ENCODE results near the gene CHRNA3. TPM values are rescaled to one million over a fixed set of nuclear protein-coding genes. Genes with fewer than 3 reads are reported as not detected.

CHRNA3 gene
- total RNA-seq, 2 experiments from 2014 or later: not detected

DNA sequence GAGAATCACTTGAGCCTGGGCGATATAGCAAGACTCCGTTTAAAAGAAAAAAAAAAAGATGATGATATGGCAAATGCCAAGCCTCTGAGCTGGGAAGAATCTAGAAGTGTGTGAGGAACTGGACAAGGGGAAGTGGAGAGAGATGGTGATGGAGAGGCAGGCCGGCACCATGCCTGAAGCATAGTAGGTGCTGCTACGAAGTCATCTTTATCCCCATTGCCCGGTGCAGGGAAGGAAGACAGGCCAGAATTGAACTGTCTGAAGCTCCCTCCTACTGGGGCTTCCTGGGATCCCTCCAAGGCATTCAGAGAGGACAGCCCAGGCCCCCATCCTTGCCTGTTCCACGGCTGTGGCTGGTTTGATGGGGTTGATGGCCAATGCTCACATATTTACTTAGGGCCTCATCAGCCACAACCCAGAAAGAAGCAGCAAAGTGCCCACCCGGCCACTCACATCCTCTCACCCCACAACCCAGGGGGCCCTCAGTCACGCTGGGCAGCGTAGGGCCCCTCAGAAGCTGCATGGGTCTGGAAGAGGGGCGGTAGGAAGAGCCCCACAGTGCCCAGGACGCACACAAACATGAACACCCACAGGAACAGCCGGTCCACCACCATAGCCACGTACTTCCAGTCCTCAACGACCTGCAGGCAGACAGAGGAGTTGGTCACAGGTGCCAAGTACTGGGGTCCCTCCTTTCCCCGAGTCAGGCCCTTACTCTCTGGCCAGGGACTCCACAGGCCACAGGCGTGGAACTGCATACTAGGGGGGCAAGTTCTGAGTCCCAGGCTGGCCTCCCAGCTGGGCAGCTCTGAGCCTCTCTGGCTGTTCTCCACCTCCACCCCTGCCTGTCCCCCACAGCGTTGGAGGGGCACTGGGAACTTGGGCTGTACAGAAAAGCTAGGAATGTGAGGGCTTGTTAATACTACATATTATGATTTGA lies 4.1 kb upstream of the CHRNA3 start:
- ChIA-PET CTCF (no interaction called here), POLR2A (no interaction called here)
- intact Hi-C loops (cut with DNase I, micrococcal nuclease): no loop called here
- ATAC-seq (no peak), DNase-seq (no peak)
- Mint-ChIP-seq H3K4me1 (peaks cover 2% of the 10 kb centered on the region), H3K27me3 (peaks cover 21% of the 10 kb centered on the region), H3K9me3 (ENCODE audit: low read depth) (no peaks in the 10 kb centered on the region), H3K4me3 (no peak overlapping the region), H3K27ac (no peak overlapping the region), H3K36me3 (ENCODE audit: low read depth) (no peaks in the 10 kb centered on the region)

DNA sequence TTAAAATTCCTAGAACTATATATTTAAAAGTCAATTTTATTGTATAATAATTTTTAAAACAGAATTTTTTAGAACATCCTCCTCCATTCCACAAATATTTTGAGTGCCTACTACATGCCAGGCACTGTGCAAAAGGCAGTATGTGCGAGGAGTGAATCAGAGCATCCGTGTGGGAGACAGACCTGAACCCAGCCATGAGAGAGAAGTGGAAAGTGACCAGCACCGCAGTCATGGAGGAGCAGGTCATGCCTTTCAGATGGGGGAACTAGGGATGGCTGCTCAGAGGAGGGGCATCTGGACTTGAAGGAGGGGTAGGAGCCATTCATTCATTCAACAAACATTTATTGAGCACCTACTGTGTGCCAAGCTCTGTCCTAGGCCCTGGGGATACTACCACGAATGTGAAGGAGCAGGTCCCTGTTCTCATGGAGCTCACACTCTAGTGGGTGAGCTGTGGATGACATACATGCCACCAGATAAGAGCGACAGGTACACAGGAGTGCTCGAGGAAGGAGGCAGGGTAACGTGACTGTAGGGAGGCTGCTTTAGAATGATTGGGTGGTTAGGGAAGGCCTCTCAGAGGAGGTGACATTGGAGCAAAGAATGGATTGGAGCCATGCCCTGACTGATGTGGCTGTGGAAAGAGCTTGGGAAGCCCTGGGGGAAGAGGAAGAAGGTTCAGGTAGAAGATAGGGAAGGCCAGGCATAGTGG lies 3.1 kb upstream of the CHRNA3 start:
- ChIA-PET CTCF (no interaction called here), POLR2A (no interaction called here)
- H3K4me1 Mint-ChIP-seq: peaks cover 7% of the 10 kb centered on the region
- ATAC-seq (no peak), DNase-seq (no peak)
- no peaks in the 10 kb centered on the region for H3K36me3 Mint-ChIP-seq (ENCODE audit: low read depth)
- no peaks in the 10 kb centered on the region for H3K9me3 Mint-ChIP-seq (ENCODE audit: low read depth)
- H3K4me3 Mint-ChIP-seq: no peak overlapping the region
- intact Hi-C loops (cut with DNase I, micrococcal nuclease): no loop called here
- no peak overlapping the region for H3K27ac Mint-ChIP-seq
- H3K27me3 Mint-ChIP-seq: peaks cover 31% of the 10 kb centered on the region

DNA sequence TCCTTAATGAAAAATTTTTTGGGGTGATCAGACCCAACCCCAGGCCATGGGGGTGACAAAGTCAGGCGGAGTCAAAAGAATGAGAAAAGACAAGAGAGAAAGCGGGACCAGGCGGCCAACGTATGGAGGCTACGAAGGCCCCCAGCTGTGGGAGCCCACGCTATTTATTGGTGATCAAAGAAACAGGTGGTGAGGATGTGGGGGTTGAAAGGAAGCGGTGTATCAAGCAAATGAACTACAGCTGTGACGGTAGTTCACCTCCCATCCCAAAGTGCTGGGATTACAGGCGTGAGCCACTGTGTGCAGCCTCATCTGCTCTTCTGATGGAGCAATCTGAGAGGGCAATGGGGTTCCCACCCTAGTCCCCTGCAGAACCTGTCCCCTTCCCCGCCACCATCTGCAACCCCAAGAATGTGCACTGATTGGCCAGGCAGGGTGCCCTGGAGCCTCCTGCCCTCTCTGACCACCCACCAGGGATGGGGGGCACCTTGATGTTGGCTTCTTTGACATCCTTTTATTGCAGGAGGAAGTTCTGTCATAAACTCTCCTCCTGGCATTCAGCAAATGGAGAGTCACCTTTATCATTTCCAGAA lies 1.1 kb upstream of the CHRNA3 start:
- Mint-ChIP-seq H3K9me3 (ENCODE audit: low read depth) (no peaks in the 10 kb centered on the region), H3K4me3 (no peak overlapping the region), H3K27me3 (peaks cover 35% of the 10 kb centered on the region), H3K36me3 (ENCODE audit: low read depth) (no peaks in the 10 kb centered on the region), H3K27ac (no peak overlapping the region), H3K4me1 (peaks cover 11% of the 10 kb centered on the region)
- no peak for DNase-seq
- no peak for ATAC-seq
- CTCF ChIA-PET: interaction anchor here (1.2 kb wide), 1 partner anchor 88 kb away, joined by 3 read pairs; no protein-coding TSS in a partner anchor
- intact Hi-C loops (cut with DNase I, micrococcal nuclease): no loop called here
- POLR2A ChIA-PET: no interaction called here

DNA sequence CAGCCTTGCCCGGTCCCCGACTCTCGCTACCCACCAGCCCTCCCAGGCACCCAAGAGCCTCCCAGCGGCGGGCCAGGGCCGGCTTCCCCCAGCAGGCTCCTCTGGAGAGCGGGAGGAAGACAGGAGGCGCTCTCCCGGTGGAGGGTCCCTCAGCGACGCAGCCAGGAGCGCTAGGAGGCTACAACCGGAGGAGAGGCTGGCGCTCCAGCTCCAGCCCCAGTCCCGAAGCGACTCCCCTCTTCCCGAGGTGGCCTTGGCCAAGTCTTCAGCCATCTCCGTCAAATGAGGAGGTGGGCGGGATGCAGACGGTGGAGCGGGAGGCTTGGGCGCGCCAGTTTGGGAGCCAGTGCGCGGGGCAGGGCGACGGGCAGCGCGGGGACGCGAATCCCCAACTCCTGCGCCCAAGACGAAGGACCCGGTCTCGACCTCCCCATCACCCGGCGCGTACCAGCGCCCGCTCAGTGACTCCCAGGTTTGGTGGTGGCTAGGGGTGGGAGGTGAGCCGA lies 722 bp downstream of the CHRNA3 start:
- H3K4me3 Mint-ChIP-seq: peak overlapping the region; percentile 30

DNA sequence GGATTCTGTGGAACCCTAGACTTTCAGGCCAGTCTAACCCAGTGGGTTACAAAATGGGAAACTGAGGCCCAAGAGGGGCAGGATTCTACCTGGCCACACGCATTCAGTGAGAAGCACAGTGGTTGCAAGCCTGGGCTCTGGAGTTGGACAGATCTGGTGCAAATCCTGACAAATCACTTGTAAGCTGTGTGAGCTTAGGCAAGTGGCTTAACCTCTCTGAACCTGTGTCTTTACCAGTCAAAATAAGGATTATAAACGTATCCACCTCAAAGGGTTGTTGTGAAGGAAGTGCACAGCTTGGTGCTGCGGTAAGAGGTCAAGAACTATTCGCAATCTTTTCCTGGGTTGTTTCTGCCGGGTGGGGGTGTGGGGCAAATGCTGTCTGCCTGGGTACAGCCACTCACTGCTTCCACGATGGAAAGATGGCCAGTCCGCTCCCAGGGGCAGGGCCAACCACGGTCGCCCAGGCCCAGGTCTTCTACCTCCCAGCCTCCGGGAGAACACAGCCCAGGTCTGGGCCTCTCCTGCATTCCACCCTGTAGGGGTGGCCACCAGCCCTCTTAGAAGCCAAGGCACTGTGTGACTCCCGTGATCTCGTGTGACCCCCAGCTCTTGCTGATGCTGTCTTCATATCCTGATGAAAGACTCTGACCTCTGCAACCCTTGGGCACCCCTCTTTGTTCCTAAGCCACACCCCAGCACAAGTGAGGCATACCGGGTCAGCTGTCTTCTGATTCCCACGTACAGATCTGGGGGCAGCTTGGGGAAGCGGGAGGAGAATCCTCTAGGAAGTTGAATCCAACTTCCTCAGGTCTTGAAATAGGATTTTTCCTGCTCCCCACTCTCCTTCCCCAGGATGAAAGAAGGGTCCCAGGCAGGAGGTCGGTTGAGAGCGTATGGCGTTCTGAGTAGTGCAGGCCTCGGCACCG lies 1.5 kb downstream of the CHRNA3 start:
- intact Hi-C loops (cut with DNase I, micrococcal nuclease): loop anchor here (5.0 kb wide), 2 partner anchors 188 to 312 kb away; no protein-coding TSS in a partner anchor
- no peak overlapping the region for H3K4me3 Mint-ChIP-seq

More for the DNA sequence above, 722 bp downstream of the CHRNA3 start:
- Mint-ChIP-seq H3K9me3 (ENCODE audit: low read depth) (no peaks in the 10 kb centered on the region), H3K27ac (no peak overlapping the region), H3K27me3 (peaks cover 33% of the 10 kb centered on the region), H3K4me1 (peaks cover 11% of the 10 kb centered on the region), H3K36me3 (ENCODE audit: low read depth) (no peaks in the 10 kb centered on the region)
- DNase-seq (no peak), ATAC-seq (peak; percentile 34)
- ChIA-PET CTCF (interaction anchor here (0.5 to 2.1 kb wide), 5 partner anchors 20 to 120 kb away, joined by 3 to 13 read pairs (median 4); no protein-coding TSS in a partner anchor), POLR2A (no interaction called here)
- intact Hi-C loops (cut with DNase I, micrococcal nuclease): no loop called here

DNA sequence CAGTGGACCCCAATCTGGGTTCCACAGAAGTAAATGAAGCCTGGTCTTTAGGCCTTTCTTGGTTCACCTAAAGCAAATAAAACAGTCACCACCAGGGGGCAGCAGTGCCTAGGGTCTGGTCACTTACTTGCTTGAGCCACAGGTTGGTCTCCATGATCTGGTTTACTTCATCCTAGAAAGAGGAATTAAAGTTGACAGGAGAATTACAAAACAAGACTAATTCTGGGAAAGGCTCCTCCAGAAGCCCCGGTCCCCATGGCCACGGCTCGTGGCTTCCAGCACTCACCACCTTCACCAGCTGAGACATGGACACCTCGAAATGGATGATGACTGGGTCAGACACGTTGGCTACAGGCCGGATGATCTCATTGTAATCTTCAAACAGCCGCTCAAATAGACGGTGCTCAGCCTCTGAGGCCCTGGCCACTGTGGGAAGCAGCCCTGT lies 2.3 kb downstream of the CHRNA3 start:
- H3K9me3 Mint-ChIP-seq (ENCODE audit: low read depth): no peaks in the 10 kb centered on the region
- ATAC-seq: peak; percentile 49
- H3K36me3 Mint-ChIP-seq (ENCODE audit: low read depth): no peaks in the 10 kb centered on the region
- peaks cover 33% of the 10 kb centered on the region for H3K27me3 Mint-ChIP-seq
- POLR2A ChIA-PET: no interaction called here
- intact Hi-C loops (cut with DNase I, micrococcal nuclease): loop anchor here (1.0 to 5.0 kb wide), 4 partner anchors 91 to 311 kb away; no protein-coding TSS in a partner anchor
- H3K4me3 Mint-ChIP-seq: no peak overlapping the region
- H3K27ac Mint-ChIP-seq: no peak overlapping the region
- peaks cover 11% of the 10 kb centered on the region for H3K4me1 Mint-ChIP-seq
- CTCF ChIA-PET: interaction anchor here (0.5 to 2.1 kb wide), 7 partner anchors 18 to 95 kb away, joined by 3 to 13 read pairs (median 4); no protein-coding TSS in a partner anchor
- DNase-seq: peak; percentile 90

More for the DNA sequence above, 1.5 kb downstream of the CHRNA3 start:
- CTCF ChIA-PET: interaction anchor here (0.5 to 2.1 kb wide), 8 partner anchors 18 to 121 kb away, joined by 3 to 13 read pairs (median 4); no protein-coding TSS in a partner anchor
- Mint-ChIP-seq H3K27me3 (peaks cover 33% of the 10 kb centered on the region), H3K27ac (no peak overlapping the region), H3K4me1 (peaks cover 11% of the 10 kb centered on the region), H3K9me3 (ENCODE audit: low read depth) (no peaks in the 10 kb centered on the region), H3K36me3 (ENCODE audit: low read depth) (no peaks in the 10 kb centered on the region)
- no peak for DNase-seq
- ATAC-seq: no peak
- POLR2A ChIA-PET: no interaction called here

DNA sequence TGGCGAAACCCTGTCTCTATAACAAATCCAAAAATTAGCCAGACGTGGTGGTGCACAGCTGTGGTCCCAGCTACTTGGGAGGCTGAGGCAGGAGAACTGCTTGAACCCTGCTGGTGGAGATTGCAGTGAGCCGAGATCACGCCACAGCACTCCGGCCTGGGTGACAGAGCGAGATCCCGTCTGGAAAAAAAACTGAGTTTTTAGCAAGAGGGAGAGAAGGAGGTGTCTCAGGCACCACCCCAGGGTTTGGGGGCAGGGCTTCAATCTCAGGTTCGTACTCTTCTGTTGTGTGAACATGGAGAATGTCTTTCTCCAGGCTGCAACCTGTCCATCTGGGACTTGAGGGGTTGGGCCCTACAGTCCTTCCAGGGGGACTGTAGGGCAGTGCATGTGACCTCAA lies 2.7 kb downstream of the CHRNA3 start:
- Mint-ChIP-seq H3K4me1 (peaks cover 11% of the 10 kb centered on the region), H3K27ac (no peak overlapping the region), H3K27me3 (peaks cover 33% of the 10 kb centered on the region), H3K4me3 (no peak overlapping the region), H3K9me3 (ENCODE audit: low read depth) (no peaks in the 10 kb centered on the region), H3K36me3 (ENCODE audit: low read depth) (no peaks in the 10 kb centered on the region)
- POLR2A ChIA-PET: no interaction called here
- no peak for DNase-seq
- intact Hi-C loops (cut with DNase I, micrococcal nuclease): loop anchor here (1.0 to 5.0 kb wide), 4 partner anchors 91 to 311 kb away; no protein-coding TSS in a partner anchor
- CTCF ChIA-PET: interaction anchor here (1.0 to 2.0 kb wide), 4 partner anchors 22 to 95 kb away, joined by 3 to 7 read pairs (median 4); no protein-coding TSS in a partner anchor
- no peak for ATAC-seq

DNA sequence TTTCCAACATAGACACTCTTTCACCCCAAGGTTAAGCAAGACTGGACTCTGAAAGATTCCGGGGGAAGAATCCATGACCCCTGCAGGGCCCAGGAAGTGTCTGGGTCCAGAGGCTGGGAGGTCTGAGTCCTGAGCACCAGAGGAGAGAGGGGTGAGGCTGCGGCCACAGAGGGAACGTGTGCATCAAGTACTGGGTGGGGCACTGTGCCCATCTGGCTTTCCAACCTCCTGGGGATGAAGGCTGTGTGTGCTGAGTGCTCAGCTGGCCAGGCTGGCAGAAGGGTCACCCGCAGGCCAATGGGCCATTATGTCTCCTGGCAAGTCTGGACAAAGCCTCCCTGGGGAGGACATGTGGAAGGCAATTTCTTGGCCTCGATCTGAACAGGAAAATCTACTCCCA lies 3.3 kb downstream of the CHRNA3 start:
- Mint-ChIP-seq H3K27ac (no peak overlapping the region), H3K36me3 (ENCODE audit: low read depth) (no peaks in the 10 kb centered on the region), H3K4me1 (peaks cover 11% of the 10 kb centered on the region), H3K9me3 (ENCODE audit: low read depth) (no peaks in the 10 kb centered on the region), H3K4me3 (no peak overlapping the region), H3K27me3 (peaks cover 31% of the 10 kb centered on the region)
- ChIA-PET POLR2A (no interaction called here), CTCF (interaction anchor here (0.6 to 1.0 kb wide), 3 partner anchors 90 to 96 kb away, joined by 3 to 4 read pairs (median 3); no protein-coding TSS in a partner anchor)
- no peak for DNase-seq
- intact Hi-C loops (cut with DNase I, micrococcal nuclease): loop anchor here (5.0 kb wide), 2 partner anchors 190 to 310 kb away; no protein-coding TSS in a partner anchor
- ATAC-seq: no peak

DNA sequence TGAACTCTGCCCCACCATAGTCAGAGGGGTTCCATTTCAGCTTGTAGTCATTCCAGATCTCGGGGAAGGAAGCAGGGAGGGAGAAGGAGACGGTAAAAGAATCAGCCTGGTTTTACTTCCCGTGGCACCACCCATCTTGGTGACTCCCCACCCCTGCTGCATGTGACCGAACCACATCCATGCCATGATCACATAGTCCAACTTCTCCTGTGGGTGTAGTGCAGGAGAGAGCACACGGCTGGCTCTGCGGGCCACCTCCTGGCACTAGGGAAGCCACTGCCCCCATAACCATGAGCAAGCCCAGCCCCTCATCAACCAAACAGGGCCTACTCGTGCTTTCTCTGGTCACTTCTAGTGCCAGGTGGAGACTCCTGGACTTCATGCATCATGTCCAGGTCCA lies 3.7 kb downstream of the CHRNA3 start:
- H3K27me3 Mint-ChIP-seq: peaks cover 29% of the 10 kb centered on the region
- H3K27ac Mint-ChIP-seq: no peak overlapping the region
- ChIA-PET POLR2A (no interaction called here), CTCF (interaction anchor here (0.6 to 1.0 kb wide), 3 partner anchors 11 to 93 kb away, joined by 3 to 4 read pairs (median 3); no protein-coding TSS in a partner anchor)
- H3K9me3 Mint-ChIP-seq (ENCODE audit: low read depth): no peaks in the 10 kb centered on the region
- H3K36me3 Mint-ChIP-seq (ENCODE audit: low read depth): no peaks in the 10 kb centered on the region
- no peak for DNase-seq
- H3K4me1 Mint-ChIP-seq: peaks cover 11% of the 10 kb centered on the region
- ATAC-seq: no peak
- no peak overlapping the region for H3K4me3 Mint-ChIP-seq
- intact Hi-C loops (cut with DNase I, micrococcal nuclease): loop anchor here (5.0 kb wide), 2 partner anchors 190 to 310 kb away; no protein-coding TSS in a partner anchor

DNA sequence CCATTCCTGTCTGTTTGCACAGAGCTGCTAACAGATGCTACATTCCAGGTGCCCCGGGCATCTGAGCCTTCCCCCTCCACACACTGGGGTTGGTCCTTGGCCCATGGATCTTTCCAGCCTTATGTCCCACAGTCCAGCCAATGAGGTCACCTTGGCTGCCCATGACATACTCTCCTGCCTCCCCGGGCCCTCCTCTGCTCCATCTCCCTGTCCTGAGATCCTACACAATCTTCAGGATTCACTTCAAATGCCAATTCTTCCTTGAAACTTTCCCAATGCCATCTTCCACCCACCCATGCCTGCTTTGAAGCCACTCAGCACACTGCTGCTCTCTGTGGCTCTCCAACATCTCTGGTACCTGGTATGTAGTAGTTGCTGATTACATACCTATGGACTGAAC lies 4.3 kb downstream of the CHRNA3 start:
- H3K4me3 Mint-ChIP-seq: no peak overlapping the region
- H3K27me3 Mint-ChIP-seq: peaks cover 23% of the 10 kb centered on the region
- ChIA-PET POLR2A (no interaction called here), CTCF (interaction anchor here (0.6 kb wide), 1 partner anchor 10 kb away, joined by 3 read pairs; no protein-coding TSS in a partner anchor)
- intact Hi-C loops (cut with DNase I, micrococcal nuclease): loop anchor here (5.0 kb wide), 2 partner anchors 191 to 309 kb away; no protein-coding TSS in a partner anchor
- H3K27ac Mint-ChIP-seq: no peak overlapping the region
- H3K36me3 Mint-ChIP-seq (ENCODE audit: low read depth): no peaks in the 10 kb centered on the region
- no peaks in the 10 kb centered on the region for H3K9me3 Mint-ChIP-seq (ENCODE audit: low read depth)
- H3K4me1 Mint-ChIP-seq: peaks cover 11% of the 10 kb centered on the region
- DNase-seq (no peak), ATAC-seq (no peak)

All from activated CD4-positive, alpha-beta T cell treated with anti-CD3 and anti-CD28 coated beads for 36 hours (primary cell).